Measurements from ENCODE around the gene SYNDIG1.

SYNDIG1 gene

GRCh38 chr20:24681634-24682495 is 212.4 kb downstream of the SYNDIG1 start:
- in situ Hi-C loops (cut with MboI; ENCODE audit: low sequenced_read_pairs), result no loop called here

- in situ Hi-C loops (cut with MboI; ENCODE audit: low sequenced_read_pairs), result no loop called here
Measured at GRCh38 chr20:24682496-24682985, 213.1 kb downstream of the SYNDIG1 start.

DNA sequence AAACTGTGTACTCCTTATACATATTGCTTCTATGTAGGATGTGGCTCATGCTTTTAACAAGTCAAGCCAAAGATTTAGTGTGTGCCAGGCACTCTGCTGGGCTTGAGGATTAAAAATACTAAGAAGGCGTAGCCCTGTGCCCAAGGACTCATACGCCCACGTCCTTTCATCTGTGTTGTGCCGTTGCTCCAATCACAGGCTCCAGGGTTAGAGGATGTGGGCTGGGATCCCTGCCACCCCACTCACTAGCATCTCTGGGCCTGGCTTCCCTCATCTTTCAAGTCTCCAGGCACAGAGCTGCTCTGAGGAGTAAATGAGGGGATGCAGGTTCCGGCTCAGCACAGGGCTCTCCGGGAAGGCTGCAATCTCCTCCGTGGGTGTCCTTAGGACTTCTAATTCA is 214.2 kb downstream of the SYNDIG1 start:
- in situ Hi-C loops (cut with MboI; ENCODE audit: low sequenced_read_pairs), result no loop called here

GRCh38 chr20:24684421-24684871 is 215.0 kb downstream of the SYNDIG1 start:
- in situ Hi-C loops (cut with MboI; ENCODE audit: low sequenced_read_pairs), result no loop called here

- in situ Hi-C loops (cut with MboI; ENCODE audit: low sequenced_read_pairs), result no loop called here
Measured at GRCh38 chr20:24684956-24685691, 215.7 kb downstream of the SYNDIG1 start.

- in situ Hi-C loops (cut with MboI; ENCODE audit: low sequenced_read_pairs), result no loop called here
Measured at GRCh38 chr20:24685736-24686135, 216.3 kb downstream of the SYNDIG1 start.

- in situ Hi-C loops (cut with MboI; ENCODE audit: low sequenced_read_pairs), result no loop called here
Measured at GRCh38 chr20:24686156-24686555, 216.7 kb downstream of the SYNDIG1 start.

GRCh38 chr20:24690408-24690807 is 221.0 kb downstream of the SYNDIG1 start:
- in situ Hi-C loops (cut with MboI; ENCODE audit: low sequenced_read_pairs), result no loop called here

GRCh38 chr20:24691901-24692351 is 222.5 kb downstream of the SYNDIG1 start:
- in situ Hi-C loops (cut with MboI; ENCODE audit: low sequenced_read_pairs), result no loop called here

DNA sequence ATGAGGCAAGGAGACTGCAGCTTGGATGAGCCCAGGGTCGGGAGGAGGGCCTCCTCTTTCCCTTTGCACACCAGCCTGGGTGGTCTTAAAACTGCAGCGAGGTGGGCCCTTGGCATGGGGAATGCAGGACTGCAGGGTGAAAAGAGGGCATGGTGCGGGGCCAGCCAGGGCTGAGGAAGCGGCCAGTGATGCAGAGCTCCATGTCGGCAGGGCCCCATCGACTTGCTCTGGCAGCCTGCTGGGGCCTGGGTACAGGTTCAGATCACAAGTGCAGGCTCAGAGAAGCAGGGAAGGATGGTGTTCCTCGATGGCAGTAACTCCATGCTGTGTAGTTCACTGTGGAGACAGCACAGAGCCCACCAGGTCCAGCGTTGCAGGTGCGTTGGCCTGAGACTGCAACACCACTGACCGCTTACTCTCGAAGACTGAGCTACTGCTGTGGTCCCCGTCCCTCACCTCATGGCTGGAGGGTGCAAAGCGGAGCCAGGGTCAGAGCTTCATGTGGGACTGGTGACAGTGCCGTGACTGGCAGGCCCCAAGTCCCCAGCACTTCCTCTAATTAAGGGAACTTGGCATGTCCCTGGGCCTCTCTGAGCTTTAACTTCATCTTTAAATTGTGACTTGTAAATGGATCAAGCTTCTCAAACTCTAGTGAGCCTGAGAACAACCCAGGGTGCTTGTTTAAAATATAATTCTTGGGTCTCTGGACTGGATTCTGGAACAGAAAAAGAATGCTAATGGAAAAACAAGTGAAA is 223.2 kb downstream of the SYNDIG1 start:
- in situ Hi-C loops (cut with MboI; ENCODE audit: low sequenced_read_pairs), result no loop called here

GRCh38 chr20:24693466-24694156 is 224.2 kb downstream of the SYNDIG1 start:
- in situ Hi-C loops (cut with MboI; ENCODE audit: low sequenced_read_pairs), result no loop called here

DNA sequence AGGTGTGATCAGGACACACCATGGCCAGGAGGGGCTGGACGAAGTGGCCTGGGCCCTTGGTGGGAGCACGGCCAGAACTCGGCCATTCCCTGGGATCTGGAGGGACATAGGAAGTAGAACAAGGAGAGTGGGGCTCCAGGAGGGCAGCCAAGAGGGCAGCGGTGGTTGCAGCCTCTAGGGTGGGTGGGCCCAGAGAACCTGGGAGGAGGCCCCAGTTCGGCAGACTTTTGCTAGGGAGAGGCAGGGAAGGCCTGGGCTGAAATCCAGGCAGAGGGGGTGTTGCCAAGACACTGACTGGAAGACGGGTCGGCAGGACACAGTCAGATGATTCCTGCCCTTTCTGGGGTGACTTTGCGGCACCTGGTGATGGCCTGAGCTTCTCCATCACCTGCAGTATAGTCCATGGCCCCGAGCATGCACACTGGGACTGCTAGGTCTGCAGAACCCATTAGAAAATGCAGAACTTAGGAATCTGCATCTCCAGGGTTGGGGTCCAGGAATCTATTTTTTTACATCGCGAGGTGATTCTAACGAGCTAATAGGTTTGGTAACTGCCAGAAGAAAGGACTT is 224.8 kb downstream of the SYNDIG1 start:
- in situ Hi-C loops (cut with MboI; ENCODE audit: low sequenced_read_pairs), result no loop called here

GRCh38 chr20:24694727-24695528 is 225.5 kb downstream of the SYNDIG1 start:
- in situ Hi-C loops (cut with MboI; ENCODE audit: low sequenced_read_pairs), result no loop called here

- in situ Hi-C loops (cut with MboI; ENCODE audit: low sequenced_read_pairs), result no loop called here
Measured at GRCh38 chr20:24695529-24696225, 226.2 kb downstream of the SYNDIG1 start.

DNA sequence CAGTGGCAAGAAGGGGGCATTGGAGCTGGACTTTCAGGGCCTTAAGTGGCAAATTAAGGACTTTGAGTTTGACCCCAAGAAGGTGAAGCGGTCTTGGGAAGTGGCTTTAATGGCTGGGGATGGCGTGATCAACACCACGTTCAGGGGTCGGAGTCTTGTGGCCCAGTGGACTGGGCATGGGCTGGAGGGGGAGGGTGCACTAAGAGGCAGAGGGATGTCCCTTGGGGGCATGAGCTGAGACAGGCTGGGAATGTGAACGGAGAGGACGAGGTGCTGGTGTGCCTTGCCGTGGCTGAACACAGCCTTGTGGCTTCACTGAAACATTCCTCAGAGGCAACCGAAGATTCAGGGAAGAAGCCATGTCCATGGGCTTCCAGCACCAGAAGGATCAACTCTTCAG is 227.0 kb downstream of the SYNDIG1 start:
- in situ Hi-C loops (cut with MboI; ENCODE audit: low sequenced_read_pairs), result no loop called here

DNA sequence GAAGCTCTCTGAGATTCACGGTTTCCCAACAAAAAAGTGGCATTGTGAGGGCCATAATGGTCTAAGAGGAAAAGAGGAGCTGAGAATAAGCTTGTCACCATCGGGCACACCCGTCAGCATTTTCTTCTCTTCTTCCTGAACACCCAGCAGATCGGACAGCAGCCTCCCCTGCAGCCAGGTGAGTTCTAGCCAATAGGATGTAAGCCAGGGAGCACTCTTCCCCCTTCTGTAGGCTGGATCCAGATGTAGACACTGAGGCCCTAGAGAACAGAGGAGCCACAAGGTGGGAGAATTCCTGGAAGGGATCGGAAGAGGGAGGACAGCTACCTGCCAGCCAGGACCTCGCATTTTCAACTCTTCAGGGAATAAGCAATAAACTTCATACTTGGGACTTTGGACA is 228.0 kb downstream of the SYNDIG1 start:
- in situ Hi-C loops (cut with MboI; ENCODE audit: low sequenced_read_pairs), result no loop called here

DNA sequence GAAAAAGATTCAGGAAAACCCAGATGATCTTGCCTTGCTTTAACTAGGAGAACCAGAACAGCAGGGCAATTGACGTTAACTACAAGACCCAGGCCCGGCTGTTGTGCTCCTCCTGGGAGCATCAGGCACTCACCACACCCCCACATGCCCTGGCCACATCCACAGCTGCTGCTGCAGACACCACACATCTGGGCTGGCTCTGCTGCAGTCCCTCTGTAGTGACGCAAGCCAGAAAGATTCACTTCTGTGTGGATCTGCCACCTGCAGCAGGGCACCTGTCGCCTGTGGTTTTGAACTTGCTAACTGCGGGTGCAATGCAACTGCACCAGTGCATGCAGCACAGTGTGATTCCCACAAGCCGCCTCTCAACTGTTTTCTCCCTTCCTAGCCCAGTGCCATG is 228.8 kb downstream of the SYNDIG1 start:
- in situ Hi-C loops (cut with MboI; ENCODE audit: low sequenced_read_pairs), result no loop called here

DNA sequence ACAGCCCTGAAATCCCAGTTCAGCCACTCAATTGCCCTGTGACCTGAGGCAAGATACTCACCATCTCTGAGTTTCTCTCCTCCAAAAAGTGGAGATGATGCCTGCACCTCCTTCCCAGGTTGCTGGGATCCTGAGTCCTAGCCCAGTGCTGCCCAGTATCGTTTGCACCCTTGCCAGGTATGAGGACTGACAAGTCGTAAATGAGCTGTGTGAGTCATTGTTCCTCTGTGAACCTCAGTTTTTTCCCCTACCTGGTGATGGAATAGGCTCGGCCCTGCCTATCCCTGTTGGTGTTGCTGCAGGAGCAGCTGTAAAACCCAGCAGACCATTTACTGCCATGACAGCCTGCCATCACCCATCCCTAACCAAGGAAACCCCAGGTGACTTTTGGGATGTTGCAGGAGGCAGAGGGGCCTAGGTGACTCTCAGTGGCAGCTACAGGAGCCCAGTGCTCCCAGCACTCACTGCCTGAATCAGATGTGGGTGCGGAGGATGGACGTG is 229.3 kb downstream of the SYNDIG1 start:
- in situ Hi-C loops (cut with MboI; ENCODE audit: low sequenced_read_pairs), result no loop called here

Measured in HL-60/S4 treated with retinoic acid at 250 ng/mL for 4 days and 3 days (cell line).